ENCODE results near the gene TBC1D4.

The TBC1D4 gene

DNA sequence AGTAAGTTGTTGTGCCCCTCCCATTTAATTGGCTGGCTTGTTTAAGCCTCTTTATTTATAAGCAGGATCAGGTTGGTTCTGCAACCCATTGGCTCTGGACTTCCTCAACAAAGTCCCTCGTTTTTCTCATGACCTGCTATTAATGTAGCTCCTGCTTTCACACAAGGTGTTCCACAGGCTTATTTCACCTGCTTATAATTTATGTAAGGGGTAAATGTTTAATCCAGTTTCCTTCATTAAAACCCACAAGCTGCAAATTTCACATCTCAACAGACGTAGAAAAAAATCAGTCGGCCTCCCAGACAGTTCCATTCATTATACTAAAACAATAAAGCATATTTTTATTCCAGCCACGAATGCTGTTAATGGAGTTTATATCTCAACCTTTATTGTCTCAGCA lies 86.1 kb downstream of the TBC1D4 start:
- DNase-seq (ENCODE audit: low read depth): no peak
- H3K4me3 ChIP-seq (ENCODE audit: low read depth, low read length): no peak overlapping the region
- TF ChIP-seq, protein P1, sequence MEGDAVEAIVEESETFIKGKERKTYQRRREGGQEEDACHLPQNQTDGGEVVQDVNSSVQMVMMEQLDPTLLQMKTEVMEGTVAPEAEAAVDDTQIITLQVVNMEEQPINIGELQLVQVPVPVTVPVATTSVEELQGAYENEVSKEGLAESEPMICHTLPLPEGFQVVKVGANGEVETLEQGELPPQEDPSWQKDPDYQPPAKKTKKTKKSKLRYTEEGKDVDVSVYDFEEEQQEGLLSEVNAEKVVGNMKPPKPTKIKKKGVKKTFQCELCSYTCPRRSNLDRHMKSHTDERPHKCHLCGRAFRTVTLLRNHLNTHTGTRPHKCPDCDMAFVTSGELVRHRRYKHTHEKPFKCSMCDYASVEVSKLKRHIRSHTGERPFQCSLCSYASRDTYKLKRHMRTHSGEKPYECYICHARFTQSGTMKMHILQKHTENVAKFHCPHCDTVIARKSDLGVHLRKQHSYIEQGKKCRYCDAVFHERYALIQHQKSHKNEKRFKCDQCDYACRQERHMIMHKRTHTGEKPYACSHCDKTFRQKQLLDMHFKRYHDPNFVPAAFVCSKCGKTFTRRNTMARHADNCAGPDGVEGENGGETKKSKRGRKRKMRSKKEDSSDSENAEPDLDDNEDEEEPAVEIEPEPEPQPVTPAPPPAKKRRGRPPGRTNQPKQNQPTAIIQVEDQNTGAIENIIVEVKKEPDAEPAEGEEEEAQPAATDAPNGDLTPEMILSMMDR (IDR thresholded peaks at IDR 0.05; ENCODE audit: low read depth, low read length, missing control alignments): no peak
- in situ Hi-C loops (cut with HindIII; ENCODE audit: low sequenced_read_pairs): no loop called here

DNA sequence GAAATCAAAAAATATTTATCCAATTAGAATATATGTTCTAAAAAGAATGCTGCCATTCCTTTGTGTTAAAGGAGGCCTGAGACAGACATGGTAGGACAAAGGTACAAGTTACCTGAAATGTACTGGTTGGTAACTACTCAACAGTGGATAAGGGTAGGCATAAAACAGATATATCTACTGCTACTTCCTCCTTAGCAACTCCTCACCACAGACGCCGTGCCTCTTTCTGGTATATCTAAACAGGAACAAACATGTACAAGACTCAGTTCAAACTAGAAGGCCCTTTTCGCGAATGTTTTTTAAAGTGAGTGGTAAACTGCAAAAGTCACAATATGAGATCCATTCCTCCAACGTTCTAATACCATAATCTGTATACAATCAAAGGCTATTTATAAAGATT lies 86.9 kb downstream of the TBC1D4 start:
- no peak for DNase-seq (ENCODE audit: low read depth)
- H3K4me3 ChIP-seq (ENCODE audit: low read depth, low read length): no peak overlapping the region
- in situ Hi-C loops (cut with HindIII; ENCODE audit: low sequenced_read_pairs): no loop called here
- TF ChIP-seq, protein P1 (IDR thresholded peaks at IDR 0.05; ENCODE audit: low read depth, low read length, missing control alignments): no peak

DNA sequence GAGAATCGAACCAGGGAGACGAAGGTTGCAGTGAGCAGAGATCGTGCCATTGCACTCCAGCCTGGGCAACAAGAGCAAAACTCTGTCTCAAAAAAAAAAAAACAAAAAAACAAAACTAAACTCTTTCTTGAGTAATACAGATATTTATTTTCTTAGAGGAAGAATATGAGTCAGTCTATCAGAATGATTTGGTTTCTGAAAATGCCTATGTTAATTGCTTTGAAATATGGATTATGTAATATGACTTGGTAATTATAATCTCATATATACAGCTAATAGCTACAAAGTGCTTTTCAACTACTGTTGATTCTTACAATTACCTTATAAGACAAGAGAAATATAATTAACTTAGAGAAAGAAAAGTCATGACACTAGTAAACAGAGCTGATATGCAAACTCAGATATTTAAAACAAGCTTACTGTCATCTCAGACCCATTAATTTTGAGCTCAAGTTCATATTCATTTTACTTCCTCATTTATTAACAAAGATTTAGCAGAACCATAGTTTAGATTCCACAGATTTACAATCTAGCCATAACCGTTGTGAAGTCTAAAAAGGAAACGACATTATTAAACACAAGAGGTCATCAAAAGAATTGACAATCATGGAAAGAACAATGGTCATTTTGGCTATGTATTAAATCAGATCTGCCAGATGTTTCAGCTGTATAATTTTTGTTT lies 88.0 kb downstream of the TBC1D4 start:
- in situ Hi-C loops (cut with HindIII; ENCODE audit: low sequenced_read_pairs): no loop called here

DNA sequence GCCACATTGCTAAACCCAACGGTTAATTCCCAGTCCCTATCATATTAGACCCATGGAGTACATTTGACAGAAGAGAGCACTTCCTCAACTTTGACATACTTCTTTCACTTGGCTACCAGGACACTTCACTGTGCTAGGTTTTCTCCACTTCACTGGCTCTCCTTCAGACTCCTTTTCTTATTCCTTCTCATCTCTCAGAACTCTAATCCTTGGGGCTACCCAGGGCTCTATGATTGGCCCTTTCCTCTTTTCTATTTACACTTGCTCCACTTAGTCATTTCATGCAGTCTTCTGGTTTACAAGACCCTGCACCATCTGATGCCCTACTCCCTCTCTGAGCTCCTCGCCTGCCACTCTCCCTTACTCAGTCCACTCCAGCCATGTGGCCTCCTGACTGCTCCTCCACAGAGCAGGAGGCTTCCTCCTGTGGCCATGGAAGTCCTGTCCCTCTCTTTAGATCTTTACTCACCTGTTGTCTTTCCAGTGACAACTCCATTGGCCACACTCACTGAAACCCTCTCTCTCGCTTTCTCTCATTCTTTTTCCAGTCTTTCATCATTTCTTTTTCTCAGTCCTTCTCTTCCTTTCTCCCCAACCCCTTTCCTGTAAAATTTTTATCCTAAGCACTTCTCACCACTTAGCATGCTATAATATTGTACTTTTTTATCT lies 90.4 kb downstream of the TBC1D4 start:
- in situ Hi-C loops (cut with HindIII; ENCODE audit: low sequenced_read_pairs): no loop called here
- H3K4me3 ChIP-seq (ENCODE audit: low read depth, low read length): no peak overlapping the region
- no peak for DNase-seq (ENCODE audit: low read depth)
- TF ChIP-seq, protein P1 (IDR thresholded peaks at IDR 0.05; ENCODE audit: low read depth, low read length, missing control alignments): no peak

More for the DNA sequence above, 88.0 kb downstream of the TBC1D4 start:
- TF ChIP-seq, protein P1 (IDR thresholded peaks at IDR 0.05; ENCODE audit: low read depth, low read length, missing control alignments): no peak
- H3K4me3 ChIP-seq (ENCODE audit: low read depth, low read length): no peak overlapping the region
- DNase-seq (ENCODE audit: low read depth): no peak

DNA sequence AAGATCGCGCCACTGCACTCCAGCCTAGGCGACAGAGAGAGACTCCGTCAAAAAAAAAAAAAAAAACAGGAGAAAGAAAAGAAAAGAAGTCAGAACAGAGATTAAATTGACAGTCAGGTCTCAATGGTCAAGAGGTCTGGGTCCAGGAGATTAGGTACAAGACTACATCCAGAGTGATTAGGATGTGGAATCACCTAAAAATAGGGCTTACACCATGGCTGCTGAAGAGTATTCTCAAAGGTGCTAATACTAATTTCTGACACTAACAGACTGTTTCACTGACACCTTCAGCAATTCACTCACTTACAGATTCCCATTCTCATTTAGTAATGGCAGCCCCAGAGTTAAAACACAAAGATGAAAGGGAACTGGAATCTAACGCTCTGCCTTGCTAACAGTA lies 91.7 kb downstream of the TBC1D4 start:
- DNase-seq (ENCODE audit: low read depth): no peak
- no peak overlapping the region for H3K4me3 ChIP-seq (ENCODE audit: low read depth, low read length)
- in situ Hi-C loops (cut with HindIII; ENCODE audit: low sequenced_read_pairs): no loop called here
- TF ChIP-seq, protein P1 (IDR thresholded peaks at IDR 0.05; ENCODE audit: low read depth, low read length, missing control alignments): no peak

DNA sequence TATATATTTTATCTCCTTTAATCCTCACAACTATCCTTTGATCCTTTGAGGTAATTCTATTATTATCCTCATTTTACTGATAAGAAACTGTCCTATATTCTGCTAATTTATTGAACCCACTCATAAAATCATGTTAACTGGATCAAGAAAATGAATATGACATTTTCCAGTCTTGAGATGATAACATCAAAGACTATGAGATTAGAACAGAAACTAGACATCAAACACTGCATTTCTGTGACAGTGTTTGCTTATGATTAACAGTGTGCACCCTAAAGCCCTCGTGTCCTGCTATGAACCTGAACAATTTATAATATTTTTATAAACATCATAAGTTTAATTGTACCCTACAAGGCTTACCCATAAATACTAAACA lies 96.3 kb downstream of the TBC1D4 start:
- TF ChIP-seq, protein P1 (IDR thresholded peaks at IDR 0.05; ENCODE audit: low read depth, low read length, missing control alignments): no peak
- H3K4me3 ChIP-seq (ENCODE audit: low read depth, low read length): no peak overlapping the region
- in situ Hi-C loops (cut with HindIII; ENCODE audit: low sequenced_read_pairs): no loop called here
- DNase-seq (ENCODE audit: low read depth): no peak

Data from astrocyte of the cerebellum (primary cell).